Bronchial epithelial cell (primary cell): ENCODE data around the gene GSTM4. TPM values are rescaled to one million over a fixed set of nuclear protein-coding genes. Genes with fewer than 3 reads are reported as not detected.

Source experiments
- DNase-seq: peaks from one replicate; pipeline ENCODE4 v3.0.0-alpha.2; 2010; ENCODE audit warnings: low read depth
- FAIRE-seq: peaks from 2 replicates; lab custom pipeline; 2011; peaks lifted over from hg19 to GRCh38; lab: Jason Lieb, UNC
- H3K27me3 ChIP-seq: 2 replicates; pipeline ENCODE4 v1.5.1; 2011; ENCODE audit warnings: low read length; ENCODE audit not compliant: control insufficient read depth, insufficient read depth
- H3K36me3 ChIP-seq: 2 replicates; pipeline ENCODE4 v1.5.1; 2011; ENCODE audit warnings: low read length; ENCODE audit not compliant: control insufficient read depth, insufficient read depth
- H3K4me3 ChIP-seq: 2 replicates; pipeline ENCODE4 v1.5.1; 2011; ENCODE audit warnings: mild to moderate bottlenecking, low read depth, low read length, control low read depth
- total RNA-seq: library from RNA; depleted of rRNA; stranded (reverse); fragments of >200 nt; gene quantifications from 2 replicates; pipeline ENCODE4 v1.2.1, GENCODE V29; 2014
- TF ChIP-seq, protein P1 (sequence below): IDR thresholded peaks from 2 replicates; pipeline ENCODE4 v1.5.1; 2011; ENCODE audit warnings: mild to moderate bottlenecking, moderate library complexity, low read length, control low read depth, inconsistent platforms; ENCODE audit not compliant: insufficient read depth, severe bottlenecking

The GSTM4 gene
- total RNA-seq, 1 donor from 2014 or later, result 0.53 TPM

DNA sequence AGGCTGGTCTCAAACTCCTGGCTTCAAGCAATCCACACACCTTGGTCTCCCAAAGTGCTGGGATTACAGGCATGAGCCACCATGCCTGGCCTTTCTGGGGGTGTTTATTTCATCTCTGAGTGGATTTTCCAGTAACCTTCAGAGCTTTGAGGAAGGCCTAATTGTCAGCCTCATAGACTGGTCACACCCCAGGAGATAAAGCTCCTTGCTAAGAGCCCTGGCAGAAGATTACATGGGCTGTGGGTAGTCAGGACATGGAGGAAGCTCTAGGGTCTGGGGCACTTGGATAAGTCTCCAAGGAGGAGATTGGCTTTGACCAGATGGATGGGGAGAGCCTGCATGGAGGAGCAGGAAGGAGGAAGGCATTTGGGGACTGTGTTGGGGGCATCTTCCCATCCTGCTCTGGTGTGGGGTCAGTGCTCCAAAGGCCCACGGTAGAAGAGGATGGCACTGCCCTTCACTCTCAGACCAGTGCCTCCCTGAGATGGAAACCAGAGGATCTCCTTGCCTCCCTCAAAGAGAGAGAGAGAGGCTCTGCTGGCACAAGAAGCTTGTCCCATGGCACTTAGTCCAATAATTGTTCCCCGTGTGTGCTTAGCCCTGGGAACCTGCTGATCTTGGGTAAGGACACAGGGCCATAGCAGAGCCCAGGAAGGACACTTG lies 14.7 kb upstream of the GSTM4 start:
- Histone ChIP-seq H3K4me3 (no peak overlapping the region), H3K27me3 (no peaks in the 10 kb centered on the region), H3K36me3 (no peaks in the 10 kb centered on the region)
- DNase-seq (no peak), FAIRE-seq (no peak)
- TF ChIP-seq, protein P1, sequence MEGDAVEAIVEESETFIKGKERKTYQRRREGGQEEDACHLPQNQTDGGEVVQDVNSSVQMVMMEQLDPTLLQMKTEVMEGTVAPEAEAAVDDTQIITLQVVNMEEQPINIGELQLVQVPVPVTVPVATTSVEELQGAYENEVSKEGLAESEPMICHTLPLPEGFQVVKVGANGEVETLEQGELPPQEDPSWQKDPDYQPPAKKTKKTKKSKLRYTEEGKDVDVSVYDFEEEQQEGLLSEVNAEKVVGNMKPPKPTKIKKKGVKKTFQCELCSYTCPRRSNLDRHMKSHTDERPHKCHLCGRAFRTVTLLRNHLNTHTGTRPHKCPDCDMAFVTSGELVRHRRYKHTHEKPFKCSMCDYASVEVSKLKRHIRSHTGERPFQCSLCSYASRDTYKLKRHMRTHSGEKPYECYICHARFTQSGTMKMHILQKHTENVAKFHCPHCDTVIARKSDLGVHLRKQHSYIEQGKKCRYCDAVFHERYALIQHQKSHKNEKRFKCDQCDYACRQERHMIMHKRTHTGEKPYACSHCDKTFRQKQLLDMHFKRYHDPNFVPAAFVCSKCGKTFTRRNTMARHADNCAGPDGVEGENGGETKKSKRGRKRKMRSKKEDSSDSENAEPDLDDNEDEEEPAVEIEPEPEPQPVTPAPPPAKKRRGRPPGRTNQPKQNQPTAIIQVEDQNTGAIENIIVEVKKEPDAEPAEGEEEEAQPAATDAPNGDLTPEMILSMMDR, result no peak

DNA sequence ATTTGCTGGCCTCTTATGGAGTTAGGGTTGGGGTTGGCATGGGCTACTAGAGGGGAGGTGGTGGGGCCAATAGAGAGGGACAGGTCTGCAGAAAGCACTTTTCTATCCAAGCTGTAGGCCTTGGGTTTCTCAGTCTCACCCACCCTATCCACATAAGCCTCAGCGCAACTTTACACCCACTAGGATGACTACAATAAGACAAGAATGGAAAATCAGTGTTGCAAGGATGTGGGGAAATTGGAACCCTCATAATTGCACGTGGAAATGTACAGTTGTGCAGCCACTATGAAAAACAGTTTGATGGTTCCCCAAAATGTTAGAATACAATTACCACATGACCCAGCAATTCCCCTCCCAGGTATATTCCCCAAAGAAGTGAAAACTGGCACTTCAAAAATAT lies 14.0 kb upstream of the GSTM4 start:
- FAIRE-seq, result no peak
- TF ChIP-seq, protein P1, result no peak
- Histone ChIP-seq H3K27me3 (no peaks in the 10 kb centered on the region), H3K36me3 (no peaks in the 10 kb centered on the region), H3K4me3 (no peak overlapping the region)
- DNase-seq, result no peak

DNA sequence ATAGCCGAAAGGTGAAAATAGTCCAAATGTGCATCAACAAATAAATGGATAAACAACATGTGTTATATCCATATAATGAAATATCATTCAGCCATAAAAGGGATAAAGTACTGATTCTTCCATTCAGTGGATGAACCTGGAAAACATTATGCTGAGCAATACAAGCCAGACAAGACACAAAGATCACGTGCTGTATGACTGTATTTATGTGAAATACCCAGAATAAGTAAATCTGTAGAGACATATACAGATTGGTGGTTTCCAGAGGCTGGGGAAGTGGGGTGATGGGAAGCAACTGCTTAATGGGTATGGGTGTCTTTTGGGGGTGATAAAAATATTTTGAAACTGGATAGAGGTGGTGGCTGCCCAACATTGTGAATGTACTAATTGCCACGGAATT lies 13.3 kb upstream of the GSTM4 start:
- TF ChIP-seq, protein P1, result no peak
- no peaks in the 10 kb centered on the region for H3K27me3 ChIP-seq
- no peak for FAIRE-seq

DNA sequence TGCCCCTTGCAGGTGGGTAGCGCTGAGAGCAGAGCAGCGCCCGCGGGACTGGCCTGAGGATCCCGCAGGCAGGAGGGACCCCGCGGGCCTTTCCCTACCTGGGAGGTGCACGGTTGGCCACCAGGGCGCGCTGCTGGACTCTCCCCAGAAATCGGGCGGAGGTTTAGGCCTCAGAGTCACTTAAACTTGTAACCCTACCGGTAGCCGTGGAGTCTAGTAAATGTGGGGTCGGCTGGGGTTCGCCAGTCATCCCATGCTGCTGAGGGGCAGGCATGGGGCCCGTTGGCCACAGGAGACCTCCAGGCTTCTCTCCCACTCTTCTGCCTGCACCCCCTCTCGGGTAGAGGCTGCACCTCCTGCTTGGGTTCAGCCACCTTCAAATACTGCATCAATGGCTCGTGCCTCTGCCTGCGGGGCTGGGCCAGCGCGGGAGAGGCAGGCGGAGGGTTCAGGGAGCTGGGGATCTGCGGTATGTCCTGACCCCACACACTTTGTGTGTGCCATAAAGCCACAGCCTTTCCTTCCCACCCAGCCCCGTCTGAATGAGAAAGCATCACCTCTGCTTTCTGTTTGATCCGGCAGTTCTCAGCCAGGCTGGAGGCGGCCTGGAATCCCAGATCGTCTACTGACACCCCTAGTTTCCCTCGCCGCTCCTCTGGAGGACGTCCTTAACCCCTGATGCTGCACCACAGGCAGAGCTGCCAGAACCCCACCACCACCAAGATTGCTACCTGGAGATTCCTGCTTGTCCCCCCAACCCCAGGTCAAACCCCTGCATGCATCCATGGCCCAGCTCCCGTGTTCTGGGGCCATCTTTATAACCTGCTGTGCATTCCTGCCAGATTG lies 12.3 kb upstream of the GSTM4 start:
- no peaks in the 10 kb centered on the region for H3K36me3 ChIP-seq
- no peak for FAIRE-seq
- TF ChIP-seq, protein P1, result peak; percentile 97
- no peak overlapping the region for H3K4me3 ChIP-seq
- no peaks in the 10 kb centered on the region for H3K27me3 ChIP-seq
- peak; percentile 39 for DNase-seq

More for the DNA sequence above, 13.3 kb upstream of the GSTM4 start:
- Histone ChIP-seq H3K36me3 (no peaks in the 10 kb centered on the region), H3K4me3 (no peak overlapping the region)
- no peak for DNase-seq

DNA sequence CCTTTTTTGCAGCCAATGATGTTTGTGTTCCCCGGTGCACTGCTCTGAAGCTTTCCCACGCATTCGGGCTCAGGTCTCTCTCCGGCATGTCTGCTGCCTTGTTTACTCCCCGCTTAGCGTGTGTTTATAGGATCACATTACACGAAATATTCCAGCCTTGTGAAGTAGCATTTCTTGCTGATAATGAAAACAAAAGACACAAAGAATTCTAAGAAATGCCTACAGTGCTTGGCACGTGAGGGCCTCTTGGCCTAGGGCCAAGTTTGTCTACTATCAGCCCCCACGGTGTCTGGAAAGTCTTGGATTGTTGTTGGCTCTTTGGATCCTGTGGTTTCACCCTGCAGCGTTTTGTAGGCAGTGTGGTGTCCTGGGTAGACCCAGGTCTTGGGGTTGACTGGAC lies 11.2 kb upstream of the GSTM4 start:
- Histone ChIP-seq H3K27me3 (no peaks in the 10 kb centered on the region), H3K36me3 (no peaks in the 10 kb centered on the region), H3K4me3 (no peak overlapping the region)
- FAIRE-seq (no peak), DNase-seq (no peak)
- TF ChIP-seq, protein P1, result no peak
